Heart right ventricle (tissue), 16 donors: Measurements from ENCODE around the gene HBG1. TPM values are rescaled to one million over a fixed set of nuclear protein-coding genes. Genes with fewer than 3 reads are reported as not detected.
"Not testable (repeated sequence)": the region's sequence is repeated elsewhere in the genome, so short reads cannot be mapped to it uniquely, and the experiment has no call there.

Experiments
- ATAC-seq, 8 donors: fragments of 200-7000 bp; cut with Tn5 transposase; one replicate each; pipeline ENCODE4 v1.9.1; 2020; ENCODE audit warnings: mild to moderate bottlenecking in 8 of 8, moderate library complexity in 8 of 8, moderate number of reproducible peaks in 1 of 8
- DNase-seq, 2 donors: peaks; one replicate each; pipeline ENCODE4 v3.0.0-alpha.2; 2020
- H3K27ac ChIP-seq, 10 donors: fragments of 200-600 bp; sonication (generic) in 2 of 10; one replicate each; pipeline versions ENCODE4 v1.5.0 to v1.8.0; 2020 to 2022; ENCODE audit warnings: mild to moderate bottlenecking in 3 of 10
- H3K27me3 ChIP-seq, 7 donors: fragments of 200-600 bp; one replicate each; pipeline ENCODE4 v1.8.0; 2021 to 2022; ENCODE audit warnings: mild to moderate bottlenecking in 2 of 7
- H3K36me3 ChIP-seq, 9 donors: fragments of 200-600 bp; sonication (generic) in 1 of 9; one replicate each; pipeline versions ENCODE4 v1.5.0 to v1.8.0; 2020 to 2022; ENCODE audit warnings: mild to moderate bottlenecking in 2 of 9
- H3K4me1 ChIP-seq, 9 donors: fragments of 200-600 bp; sonication (generic) in 1 of 9; one replicate each; pipeline versions ENCODE4 v1.5.0 to v1.8.0; 2020 to 2022; ENCODE audit warnings: mild to moderate bottlenecking in 4 of 9
- H3K4me3 ChIP-seq, 10 donors: fragments of 200-600 bp; sonication (generic) in 2 of 10; one replicate each; pipeline versions ENCODE4 v1.5.0 to v1.8.0; 2020 to 2022; ENCODE audit warnings: mild to moderate bottlenecking in 7 of 10, moderate library complexity in 2 of 10
- H3K9me3 ChIP-seq, 11 donors: fragments of 200-600 bp in 10 of 11; sonication (generic) in 2 of 11; one replicate each; pipeline versions ENCODE4 v1.5.0 to v1.8.0; 2013 to 2022; ENCODE audit warnings: mild to moderate bottlenecking in 2 of 11, control low read depth in 1 of 11, moderate library complexity in 1 of 11
- CTCF ChIP-seq, 9 donors: fragments of 200-600 bp; sonication (generic) in 2 of 9; IDR thresholded peaks; one replicate each; pipeline versions ENCODE4 v1.5.0 to v1.8.0; 2021 to 2022; ENCODE audit warnings: antibody characterized with exemption in 9 of 9, mild to moderate bottlenecking in 5 of 9, moderate library complexity in 1 of 9
- WGBS, 2 donors: extraction: QIAGEN DNeasy Blood & Tissue Kit; methylation state at CpG; one replicate each; pipeline ENCODE4 v1.1.7; 2013; ENCODE audit warnings: inconsistent platforms in 1 of 2; 5-methylcytosine and 5-hydroxymethylcytosine counted together
- intact Hi-C, 10 donors: fragments of 100-400 bp; cut with DNase I; formaldehyde crosslinking; loops; one replicate each; pipeline versions ENCODE4 v1.11.1 to v1.14.2; 2022
- long read RNA-seq, 3 donors: library from polyadenylated mRNA; unstranded; transcript quantifications; one replicate each; pipeline ENCODE4 v2.0.0, GENCODE V29; 2020 to 2021
- polyA plus RNA-seq, 2 donors: library from polyadenylated mRNA; stranded (reverse); fragments of 200-250 nt; gene quantifications; one replicate each; pipeline ENCODE4 v1.2.3, GENCODE V29; 2013
- total RNA-seq, 10 donors: library from RNA; stranded (reverse); fragmentation: NEBNext Ultra II Directional in 3 of 10; extraction: Animal tissue kit (Norgen Biotek cat#: 25700) in 3 of 10; gene quantifications; one replicate each; pipeline versions ENCODE4 v1.2.1 to v1.2.4, GENCODE V29; 2021 to 2023
- donor health status: Arrhythmogenic right ventricular cardiomyopathy.
- donor health status: ischemic (EF 13 %, LVEDD 7.1; RV severe dilation, severe dysfunction).
- donor health status: healthy with polysubstance abuse.
- donor health status: DM: no; HTN: yes; CAD: no.
- donor health status: DM: no; HTN: no; CAD: no.
- donor health status: ischemic (EF 25% LVEDD 6.9; RV normal size, moderate dysfunction).
- donor health status: ischemic (EF 25% LVEDD 5.7; RV mildly dilated, moderate dysfunction).
- donor health status: healthy.
- donor health status: DM: yes; HTN: yes; CAD: no.
- donor health status: Ischemic cardiomyopathy.
- donor health status: ischemic (EF 35%, LVEDD 5.7; RV mildly dilated, moderate dysfunction).
- donor health status: nonischemic (EF 11% LVEDD 7.7; RV severe dilation, severe dysfunction).
- donor health status: DM: yes; HTN: yes; CAD: no.
- donor health status: PGD.
- donor health status: ischemic (EF 29% LVEDD 5.4; RV normal size, mild dysfunction).
- donor health status: nonischemic (EF 23%, LVEDD 6.1; RV moderate dilation, normal function).

The HBG1 gene
- total RNA-seq (under 1 TPM in 1 of 10 donors, not detected in 9; 0.30 TPM), polyA plus RNA-seq (under 1 TPM in 1 of 2 donors, not detected in 1; 0.20 TPM)
- long read RNA-seq, donor 1 = 0 reads
- long read RNA-seq, donor 2 = 0 reads
- long read RNA-seq, donor 3 = 0 reads

GRCh38 chr11:5249807-5250396, at the start of gene HBG1:
Gene HBG1 (minus strand): TSS chr11:5249857. CDS start chr11:5249804, 53 bp downstream.
- WGBS, 2 donors = 70% methylated on average over 3 of the region's 9 CpGs
- DNase-seq, H3K27ac ChIP-seq, ATAC-seq, H3K27me3 ChIP-seq, H3K9me3 ChIP-seq, H3K4me1 ChIP-seq, intact Hi-C loops, H3K36me3 ChIP-seq, H3K4me3 ChIP-seq: not testable (repeated sequence)

GRCh38 chr11:5298451-5298850, 48.8 kb upstream of the HBG1 start:
- no peaks in the 10 kb centered on the region for H3K4me1 ChIP-seq
- no peak overlapping the region for H3K27ac ChIP-seq
- ATAC-seq (no peak), DNase-seq (no peak)
- no peak for TF ChIP-seq CTCF (IDR thresholded peaks at IDR 0.05)
- H3K9me3 ChIP-seq = no peaks in the 10 kb centered on the region
- H3K36me3 ChIP-seq = no peaks in the 10 kb centered on the region
- intact Hi-C loops = no loop called here
- WGBS, 2 donors = 69 to 82% methylated on average over 1 of the region's 1 CpG
- no peaks in the 10 kb centered on the region for H3K27me3 ChIP-seq
- no peak overlapping the region for H3K4me3 ChIP-seq

- no peak for TF ChIP-seq CTCF (IDR thresholded peaks at IDR 0.05)
- WGBS, 2 donors = 34 to 35% methylated on average over 4 of the region's 4 CpGs
- ATAC-seq = no peak
- H3K4me3 ChIP-seq = no peak overlapping the region
- intact Hi-C loops = no loop called here
- no peak overlapping the region for H3K27ac ChIP-seq
- H3K4me1 ChIP-seq = no peaks in the 10 kb centered on the region
- H3K9me3 ChIP-seq = no peaks in the 10 kb centered on the region
- no peaks in the 10 kb centered on the region for H3K27me3 ChIP-seq
- H3K36me3 ChIP-seq = no peaks in the 10 kb centered on the region
- no peak for DNase-seq
Observed at GRCh38 chr11:5297721-5298323, 48.2 kb upstream of the HBG1 start.

GRCh38 chr11:5294342-5294995, 44.8 kb upstream of the HBG1 start:
- DNase-seq, H3K27ac ChIP-seq, ATAC-seq, intact Hi-C loops, H3K4me1 ChIP-seq, H3K4me3 ChIP-seq, H3K36me3 ChIP-seq, H3K27me3 ChIP-seq, H3K9me3 ChIP-seq: not testable (repeated sequence)
- WGBS, 2 donors = 94 to 95% methylated on average over 41 of the region's 41 CpGs

GRCh38 chr11:5293028-5293427, 43.4 kb upstream of the HBG1 start:
- Histone ChIP-seq H3K36me3 (no peaks in the 10 kb centered on the region), H3K9me3 (no peaks in the 10 kb centered on the region), H3K4me1 (no peaks in the 10 kb centered on the region), H3K27ac (no peak overlapping the region), H3K27me3 (no peaks in the 10 kb centered on the region), H3K4me3 (no peak overlapping the region)
- TF ChIP-seq CTCF (IDR thresholded peaks at IDR 0.05) = no peak
- DNase-seq (no peak), ATAC-seq (no peak)
- WGBS, 2 donors = 89 to 90% methylated on average over 8 of the region's 8 CpGs
- intact Hi-C loops = no loop called here
